Measurements from ENCODE around the gene PTPN5.
"Not testable (repeated sequence)": the region's sequence is repeated elsewhere in the genome, so short reads cannot be mapped to it uniquely, and the experiment has no call there.

The PTPN5 gene

GRCh38 chr11:18791207-18791968, at the start of gene PTPN5:
Gene PTPN5, minus strand, starts transcription at chr11:18791798. Its CDS starts 19,840 bp downstream, at chr11:18771958.
- Mint-ChIP-seq H3K27ac (no peak within 1 kb of the TSS), H3K4me1 (no peaks in the 10 kb centered on the region), H3K4me3 (no peak within 1 kb of the TSS), H3K36me3 (no peaks in the 10 kb centered on the region), H3K9me3 (no peaks in the 10 kb centered on the region), H3K27me3 (peaks cover 24% of the 10 kb centered on the region)
- DNase-seq (ENCODE audit: low spot score in 2 of 2) (no peak), ATAC-seq (ENCODE audit: low read depth) (no peak)

GRCh38 chr11:18836417-18836816, 44.8 kb upstream of the PTPN5 start:
- ATAC-seq (ENCODE audit: low read depth) (no peak), DNase-seq (ENCODE audit: low spot score in 2 of 2) (no peak)
- Mint-ChIP-seq H3K27ac (no peak overlapping the region), H3K4me1 (no peaks in the 10 kb centered on the region), H3K4me3 (no peak overlapping the region), H3K27me3 (peaks cover 22% of the 10 kb centered on the region), H3K9me3 (peaks cover 17% of the 10 kb centered on the region), H3K36me3 (peaks cover 2% of the 10 kb centered on the region)

GRCh38 chr11:18834754-18835466, 43.3 kb upstream of the PTPN5 start:
- Mint-ChIP-seq H3K27ac (no peak overlapping the region), H3K36me3 (peaks cover 2% of the 10 kb centered on the region), H3K4me3 (no peak overlapping the region), H3K4me1 (no peaks in the 10 kb centered on the region), H3K9me3 (peaks cover 10% of the 10 kb centered on the region), H3K27me3 (peaks cover 23% of the 10 kb centered on the region)
- DNase-seq (ENCODE audit: low spot score in 2 of 2) (no peak), ATAC-seq (ENCODE audit: low read depth) (no peak)

GRCh38 chr11:18820160-18820559, 28.6 kb upstream of the PTPN5 start:
- DNase-seq (ENCODE audit: low spot score in 2 of 2); H3K27me3 Mint-ChIP-seq; H3K4me1 Mint-ChIP-seq; H3K4me3 Mint-ChIP-seq; H3K27ac Mint-ChIP-seq; H3K9me3 Mint-ChIP-seq; ATAC-seq (ENCODE audit: low read depth); H3K36me3 Mint-ChIP-seq: not testable (repeated sequence)

- no peak overlapping the region for H3K27ac Mint-ChIP-seq
- H3K4me3 Mint-ChIP-seq, result no peak overlapping the region
- no peaks in the 10 kb centered on the region for H3K36me3 Mint-ChIP-seq
- no peak for DNase-seq (ENCODE audit: low spot score in 2 of 2)
- H3K27me3 Mint-ChIP-seq, result peaks cover 12% of the 10 kb centered on the region
- H3K4me1 Mint-ChIP-seq, result peaks cover 2% of the 10 kb centered on the region
- no peaks in the 10 kb centered on the region for H3K9me3 Mint-ChIP-seq
- no peak for ATAC-seq (ENCODE audit: low read depth)
These were observed 12.8 kb upstream of the PTPN5 start for GRCh38 chr11:18804199-18804999.

GRCh38 chr11:18802381-18803257, 11.0 kb upstream of the PTPN5 start:
- H3K9me3 Mint-ChIP-seq, result no peaks in the 10 kb centered on the region
- no peak overlapping the region for H3K4me3 Mint-ChIP-seq
- ATAC-seq (ENCODE audit: low read depth) (no peak), DNase-seq (ENCODE audit: low spot score in 2 of 2) (no peak)
- peaks cover 9% of the 10 kb centered on the region for H3K27me3 Mint-ChIP-seq
- H3K4me1 Mint-ChIP-seq, result peaks cover 2% of the 10 kb centered on the region
- no peak overlapping the region for H3K27ac Mint-ChIP-seq
- no peaks in the 10 kb centered on the region for H3K36me3 Mint-ChIP-seq

GRCh38 chr11:18798799-18799469, 7.3 kb upstream of the PTPN5 start:
- H3K4me1 Mint-ChIP-seq, result peaks cover 2% of the 10 kb centered on the region
- no peaks in the 10 kb centered on the region for H3K9me3 Mint-ChIP-seq
- H3K4me3 Mint-ChIP-seq, result no peak overlapping the region
- H3K36me3 Mint-ChIP-seq, result no peaks in the 10 kb centered on the region
- H3K27ac Mint-ChIP-seq, result no peak overlapping the region
- DNase-seq (ENCODE audit: low spot score in 2 of 2) (no peak), ATAC-seq (ENCODE audit: low read depth) (no peak)
- H3K27me3 Mint-ChIP-seq, result peaks cover 18% of the 10 kb centered on the region

GRCh38 chr11:18794956-18795355, 3.4 kb upstream of the PTPN5 start:
- ATAC-seq (ENCODE audit: low read depth) (no peak), DNase-seq (ENCODE audit: low spot score in 2 of 2) (no peak)
- H3K27ac Mint-ChIP-seq, result no peak overlapping the region
- no peaks in the 10 kb centered on the region for H3K36me3 Mint-ChIP-seq
- H3K4me3 Mint-ChIP-seq, result no peak overlapping the region
- no peaks in the 10 kb centered on the region for H3K9me3 Mint-ChIP-seq
- peaks cover 24% of the 10 kb centered on the region for H3K27me3 Mint-ChIP-seq
- no peaks in the 10 kb centered on the region for H3K4me1 Mint-ChIP-seq

GRCh38 chr11:18792827-18793226, 1.2 kb upstream of the PTPN5 start:
- ATAC-seq (ENCODE audit: low read depth) (no peak), DNase-seq (ENCODE audit: low spot score in 2 of 2) (no peak)
- Mint-ChIP-seq H3K9me3 (no peaks in the 10 kb centered on the region), H3K4me3 (no peak overlapping the region), H3K27me3 (peaks cover 31% of the 10 kb centered on the region), H3K36me3 (no peaks in the 10 kb centered on the region), H3K4me1 (no peaks in the 10 kb centered on the region), H3K27ac (no peak overlapping the region)

- ATAC-seq (ENCODE audit: low read depth) (no peak), DNase-seq (ENCODE audit: low spot score in 2 of 2) (no peak)
- H3K9me3 Mint-ChIP-seq, result no peaks in the 10 kb centered on the region
- no peaks in the 10 kb centered on the region for H3K36me3 Mint-ChIP-seq
- no peak overlapping the region for H3K27ac Mint-ChIP-seq
- no peaks in the 10 kb centered on the region for H3K4me1 Mint-ChIP-seq
- H3K4me3 Mint-ChIP-seq, result no peak overlapping the region
- H3K27me3 Mint-ChIP-seq, result peaks cover 26% of the 10 kb centered on the region
These were observed 501 bp upstream of the PTPN5 start for GRCh38 chr11:18791969-18792628.

GRCh38 chr11:18790883-18791206, 753 bp downstream of the PTPN5 start:
- Mint-ChIP-seq H3K4me1 (no peaks in the 10 kb centered on the region), H3K9me3 (no peaks in the 10 kb centered on the region), H3K27ac (no peak overlapping the region), H3K4me3 (no peak overlapping the region), H3K27me3 (peaks cover 24% of the 10 kb centered on the region), H3K36me3 (no peaks in the 10 kb centered on the region)
- no peak for ATAC-seq (ENCODE audit: low read depth)
- no peak for DNase-seq (ENCODE audit: low spot score in 2 of 2)

- Mint-ChIP-seq H3K9me3 (no peaks in the 10 kb centered on the region), H3K4me1 (no peaks in the 10 kb centered on the region), H3K27me3 (peaks cover 23% of the 10 kb centered on the region), H3K27ac (no peak overlapping the region), H3K36me3 (no peaks in the 10 kb centered on the region), H3K4me3 (no peak overlapping the region)
- DNase-seq (ENCODE audit: low spot score in 2 of 2) (no peak), ATAC-seq (ENCODE audit: low read depth) (no peak)
These were observed 1.7 kb downstream of the PTPN5 start for GRCh38 chr11:18789942-18790341.

- H3K27ac Mint-ChIP-seq, result no peak overlapping the region
- no peaks in the 10 kb centered on the region for H3K9me3 Mint-ChIP-seq
- DNase-seq (ENCODE audit: low spot score in 2 of 2) (no peak), ATAC-seq (ENCODE audit: low read depth) (no peak)
- H3K4me1 Mint-ChIP-seq, result no peaks in the 10 kb centered on the region
- H3K36me3 Mint-ChIP-seq, result no peaks in the 10 kb centered on the region
- no peak overlapping the region for H3K4me3 Mint-ChIP-seq
- peaks cover 19% of the 10 kb centered on the region for H3K27me3 Mint-ChIP-seq
These were observed 6.2 kb downstream of the PTPN5 start for GRCh38 chr11:18785411-18785810.
